Mesenchymal stem cell (in vitro differentiated cells and primary cell): Measurements from ENCODE around the gene KLF13.

ENCODE experiments used
- DNase-seq: peaks from one replicate; pipeline ENCODE4 v3.0.0-alpha.2; 2013
- H2AFZ ChIP-seq: one replicate; pipeline ENCODE4 v1.6.1; 2013; ENCODE audit warnings: low read depth, mild to moderate bottlenecking, control low read depth, inconsistent platforms, low read length, moderate library complexity
- H2AK5ac ChIP-seq: 2 replicates; pipeline ENCODE4 v1.6.1; 2013; ENCODE audit warnings: low read length, moderate library complexity, mild to moderate bottlenecking, inconsistent platforms; ENCODE audit not compliant: severe bottlenecking
- H2BK120ac ChIP-seq: one replicate; pipeline ENCODE4 v1.6.1; 2013; ENCODE audit warnings: low read depth, mild to moderate bottlenecking, inconsistent platforms, low read length, moderate library complexity
- H2BK12ac ChIP-seq, 2 experiments: one replicate each; pipeline ENCODE4 v1.6.1; 2013; ENCODE audit warnings: inconsistent platforms in 2 of 2, low read length in 2 of 2, mild to moderate bottlenecking in 2 of 2, moderate library complexity in 2 of 2, control low read depth in 1 of 2
- H2BK15ac ChIP-seq: one replicate; pipeline ENCODE4 v1.6.1; 2013; ENCODE audit warnings: mild to moderate bottlenecking, low read depth, inconsistent platforms; ENCODE audit not compliant: poor library complexity, severe bottlenecking
- H2BK5ac ChIP-seq: 2 replicates; pipeline ENCODE4 v1.6.1; 2013; ENCODE audit warnings: low read depth, mild to moderate bottlenecking, low read length, control low read depth, inconsistent platforms; ENCODE audit not compliant: poor library complexity, severe bottlenecking
- H3K14ac ChIP-seq, 2 experiments: one replicate each; pipeline ENCODE4 v1.6.1; 2013; ENCODE audit warnings: inconsistent platforms in 2 of 2, low read length in 2 of 2, control low read depth in 1 of 2, mild to moderate bottlenecking in 1 of 2, moderate library complexity in 1 of 2
- H3K18ac ChIP-seq, 2 experiments: one replicate each; pipeline ENCODE4 v1.6.1; 2013; ENCODE audit warnings: inconsistent platforms in 2 of 2, low read length in 2 of 2, control low read depth in 1 of 2, low read depth in 1 of 2, mild to moderate bottlenecking in 1 of 2
- H3K23ac ChIP-seq, 2 experiments: one replicate each; pipeline ENCODE4 v1.6.1; 2013; ENCODE audit warnings: inconsistent platforms in 2 of 2, low read length in 2 of 2, mild to moderate bottlenecking in 2 of 2, moderate library complexity in 2 of 2, control low read depth in 1 of 2
- H3K27ac ChIP-seq: 2 replicates; pipeline ENCODE4 v1.5.1; 2013; ENCODE audit warnings: mild to moderate bottlenecking, moderate library complexity, low read length, control low read depth, inconsistent platforms; ENCODE audit not compliant: poor library complexity, severe bottlenecking
- H3K27me3 ChIP-seq, 2 experiments: 2 replicates each; pipeline versions ENCODE4 v1.6.1 to v1.7.0; 2013; ENCODE audit warnings: low read length in 2 of 2, mild to moderate bottlenecking in 2 of 2, moderate library complexity in 2 of 2, control low read depth in 1 of 2, inconsistent platforms in 1 of 2; ENCODE audit not compliant: control insufficient read depth in 1 of 2, insufficient read depth in 1 of 2
- H3K36me3 ChIP-seq, 2 experiments: 2 replicates each; pipeline versions ENCODE4 v1.6.1 to v1.7.0; 2013; ENCODE audit warnings: low read length in 2 of 2, control low read depth in 1 of 2, inconsistent platforms in 1 of 2, low read depth in 1 of 2, mild to moderate bottlenecking in 1 of 2; ENCODE audit not compliant: insufficient read depth in 2 of 2, control insufficient read depth in 1 of 2
- H3K4ac ChIP-seq, 2 experiments: one replicate each; pipeline ENCODE4 v1.6.1; 2013; ENCODE audit warnings: inconsistent platforms in 2 of 2, low read length in 2 of 2, mild to moderate bottlenecking in 2 of 2, moderate library complexity in 2 of 2, control low read depth in 1 of 2, low read depth in 1 of 2
- H3K4me1 ChIP-seq: 2 replicates; pipeline ENCODE4 v1.6.1; 2013; ENCODE audit warnings: low read depth, low read length, control low read depth; ENCODE audit not compliant: control insufficient read depth, insufficient read depth
- H3K4me2 ChIP-seq: 2 replicates; pipeline ENCODE4 v1.6.1; 2013; ENCODE audit warnings: low read length, mild to moderate bottlenecking, inconsistent platforms; ENCODE audit not compliant: poor library complexity, severe bottlenecking
- H3K4me3 ChIP-seq, 2 experiments: 2 replicates each; pipeline versions ENCODE4 v1.5.1 to v1.7.0; 2013; ENCODE audit warnings: low read length in 2 of 2, mild to moderate bottlenecking in 2 of 2, control low read depth in 1 of 2, low read depth in 1 of 2; ENCODE audit not compliant: insufficient read depth in 1 of 2
- H3K79me1 ChIP-seq: replicated peaks from 2 replicates; pipeline ENCODE4 v1.6.1; 2013; ENCODE audit warnings: mild to moderate bottlenecking, control low read depth, low read length, inconsistent platforms; ENCODE audit not compliant: poor library complexity, severe bottlenecking
- H3K9ac ChIP-seq: 2 replicates; pipeline ENCODE4 v1.7.0; 2013; ENCODE audit warnings: mild to moderate bottlenecking, low read length, moderate library complexity
- H3K9me3 ChIP-seq: 2 replicates; pipeline ENCODE4 v1.7.0; 2013; ENCODE audit warnings: mild to moderate bottlenecking, low read length; ENCODE audit not compliant: control insufficient read depth
- H4K8ac ChIP-seq: one replicate; pipeline ENCODE4 v1.6.1; 2013; ENCODE audit warnings: inconsistent platforms, mild to moderate bottlenecking, low read length, moderate library complexity
- H4K91ac ChIP-seq: one replicate; pipeline ENCODE4 v1.6.1; 2013; ENCODE audit warnings: mild to moderate bottlenecking, low read length, inconsistent platforms
- WGBS: methylation state at CpG from one replicate; pipeline ENCODE4 v1.1.7; 2013; ENCODE audit warnings: mixed read lengths; 5-methylcytosine and 5-hydroxymethylcytosine counted together

Gene KLF13

GRCh38 chr15:31320022-31320421 is 6.6 kb upstream of the KLF13 start:
- H2BK120ac ChIP-seq, result no peak overlapping the region

GRCh38 chr15:31321418-31321817 is 5.2 kb upstream of the KLF13 start:
- no peak overlapping the region for H3K14ac ChIP-seq
- no peak for DNase-seq

More at GRCh38 chr15:31320022-31320421, 6.6 kb upstream of the KLF13 start:
- Histone ChIP-seq H3K9me3 (peaks cover 8% of the 10 kb centered on the region), H3K4ac (no peak overlapping the region), H2BK5ac (no peak overlapping the region), H2BK15ac (no peak overlapping the region), H3K4me2 (no peak overlapping the region), H4K91ac (no peak overlapping the region), H3K27ac (no peak overlapping the region), H3K18ac (no peak overlapping the region), H3K4me3 (no peak overlapping the region), H3K14ac (no peak overlapping the region), H4K8ac (no peak overlapping the region), H3K36me3 (no peaks in the 10 kb centered on the region), H2AK5ac (no peak overlapping the region), H3K27me3 (peaks cover 27 to 34% of the 10 kb centered on the region in 2 experiments), H2AFZ (no peak overlapping the region), H3K4me1 (no peaks in the 10 kb centered on the region), H3K9ac (no peak overlapping the region), H3K79me1 (no peaks in the 10 kb centered on the region), H2BK12ac (no peak overlapping the region), H3K23ac (no peak overlapping the region)
- no peak for DNase-seq
- 93% methylated on average over 5 of the region's 5 CpGs for WGBS

GRCh38 chr15:31322504-31322903 is 4.1 kb upstream of the KLF13 start:
- no peak overlapping the region for H3K14ac ChIP-seq
- WGBS, result 75% methylated on average over 6 of the region's 6 CpGs
- no peak overlapping the region for H3K4ac ChIP-seq

More at GRCh38 chr15:31321418-31321817, 5.2 kb upstream of the KLF13 start:
- Histone ChIP-seq H3K36me3 (no peaks in the 10 kb centered on the region), H3K9me3 (peaks cover 8% of the 10 kb centered on the region), H2BK12ac (no peak overlapping the region), H3K4me2 (no peak overlapping the region), H3K9ac (no peak overlapping the region), H3K18ac (no peak overlapping the region), H3K27me3 (peaks cover 26 to 34% of the 10 kb centered on the region in 2 experiments), H2BK5ac (no peak overlapping the region), H4K91ac (no peak overlapping the region), H3K23ac (no peak overlapping the region), H2BK15ac (no peak overlapping the region), H3K79me1 (no peaks in the 10 kb centered on the region), H3K4me1 (peaks cover 3% of the 10 kb centered on the region), H2BK120ac (no peak overlapping the region), H2AK5ac (no peak overlapping the region), H3K27ac (no peak overlapping the region), H3K4ac (no peak overlapping the region), H3K4me3 (no peak overlapping the region), H2AFZ (no peak overlapping the region), H4K8ac (no peak overlapping the region)
- WGBS, result 93% methylated on average over 2 of the region's 2 CpGs

GRCh38 chr15:31323627-31324026 is 3.0 kb upstream of the KLF13 start:
- no peak for DNase-seq
- Histone ChIP-seq H3K4me2 (no peak overlapping the region), H2BK15ac (no peak overlapping the region), H3K27ac (no peak overlapping the region), H3K79me1 (peaks cover 2% of the 10 kb centered on the region), H3K23ac (no peak overlapping the region), H2BK120ac (no peak overlapping the region), H3K4me3 (no peak overlapping the region), H3K9me3 (peaks cover 8% of the 10 kb centered on the region), H4K8ac (no peak overlapping the region), H3K36me3 (no peaks in the 10 kb centered on the region), H2AK5ac (no peak overlapping the region), H3K14ac (no peak overlapping the region), H3K4ac (no peak overlapping the region), H2BK5ac (no peak overlapping the region), H4K91ac (no peak overlapping the region), H3K4me1 (peaks cover 9% of the 10 kb centered on the region), H3K9ac (no peak overlapping the region), H3K27me3 (peaks cover 8 to 20% of the 10 kb centered on the region in 2 experiments), H2AFZ (no peak overlapping the region), H2BK12ac (no peak overlapping the region), H3K18ac (no peak overlapping the region)
- WGBS, result 88% methylated on average over 3 of the region's 3 CpGs

More at GRCh38 chr15:31322504-31322903, 4.1 kb upstream of the KLF13 start:
- Histone ChIP-seq H3K9me3 (peaks cover 8% of the 10 kb centered on the region), H3K27ac (no peak overlapping the region), H2BK120ac (no peak overlapping the region), H2BK15ac (no peak overlapping the region), H3K9ac (no peak overlapping the region), H4K91ac (peak overlapping the region; percentile 10), H3K4me1 (peaks cover 8% of the 10 kb centered on the region), H2BK12ac (no peak overlapping the region), H2AFZ (no peak overlapping the region), H3K18ac (no peak overlapping the region), H3K4me2 (no peak overlapping the region), H3K27me3 (peaks cover 19 to 30% of the 10 kb centered on the region in 2 experiments), H2AK5ac (no peak overlapping the region), H3K79me1 (peaks cover under 1% of the 10 kb centered on the region), H3K36me3 (no peaks in the 10 kb centered on the region), H2BK5ac (no peak overlapping the region), H3K4me3 (no peak overlapping the region), H4K8ac (no peak overlapping the region), H3K23ac (no peak overlapping the region)
- DNase-seq, result no peak
